ENCODE data around the gene CHI3L2.

The CHI3L2 gene

GRCh38 chr1:111227434-111227833, at the start of gene CHI3L2:
Gene CHI3L2 (plus strand): TSS chr1:111227713. CDS start chr1:111227730, 17 bp downstream.
- DNase-seq (ENCODE audit: extremely low read depth in 1 of 2, low read depth in 1 of 2), result no peak

GRCh38 chr1:111179968-111180533, 47.5 kb upstream of the CHI3L2 start:
- no peak for DNase-seq (ENCODE audit: extremely low read depth in 1 of 2, low read depth in 1 of 2)

DNA sequence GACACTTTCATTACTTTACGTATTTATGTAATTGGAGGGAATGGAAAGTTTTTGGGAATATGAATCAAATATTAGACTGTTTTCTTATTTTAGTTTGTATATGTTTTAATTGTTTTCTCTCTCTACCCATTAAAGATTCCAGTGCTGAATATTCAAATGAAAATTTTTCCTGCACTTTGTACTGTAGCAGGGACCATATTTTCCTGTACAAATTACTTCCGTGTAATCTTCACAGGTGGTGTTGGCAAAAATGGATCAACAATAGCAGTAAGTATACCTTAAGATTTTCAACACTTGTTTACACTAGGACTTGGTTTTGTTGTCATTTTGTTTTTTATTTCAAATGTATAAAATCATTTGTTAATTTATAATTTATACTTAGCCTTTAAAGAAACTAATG, 45.5 kb upstream of the CHI3L2 start:
- no peak for DNase-seq (ENCODE audit: extremely low read depth in 1 of 2, low read depth in 1 of 2)

DNA sequence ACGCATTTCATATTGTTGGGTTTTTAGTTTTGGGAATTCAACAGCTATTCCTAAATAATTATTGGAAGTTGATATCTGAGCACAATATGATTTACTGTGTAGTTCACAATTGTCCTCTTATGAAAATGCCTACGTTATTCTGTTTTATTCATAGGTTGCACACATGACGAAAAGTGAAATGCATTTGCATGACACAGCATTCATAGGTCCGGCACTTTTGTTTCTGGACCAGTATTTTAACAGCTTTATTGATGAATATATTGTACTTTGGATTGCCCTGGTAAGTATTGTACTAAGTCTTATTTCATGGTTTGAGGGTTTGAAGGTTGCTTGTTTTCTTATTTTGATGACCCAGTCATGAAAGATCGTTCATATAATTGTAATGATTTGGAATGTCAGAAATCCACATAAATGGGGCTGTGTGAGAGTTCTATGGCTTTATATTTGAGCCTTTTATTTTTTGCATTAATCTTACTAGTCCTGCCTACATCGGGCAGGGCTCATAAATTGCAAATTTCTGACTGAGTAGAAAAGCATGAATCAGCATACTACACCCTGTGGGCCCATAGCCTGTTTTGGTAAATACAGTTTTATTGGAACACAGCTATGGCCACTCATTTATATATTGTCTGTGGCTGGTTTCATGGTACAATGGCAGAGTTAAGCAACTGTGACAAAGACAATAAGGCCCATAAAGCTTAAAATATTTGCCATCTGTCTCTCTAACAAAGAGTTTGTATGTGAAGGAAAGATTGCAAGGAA, 44.0 kb upstream of the CHI3L2 start:
- DNase-seq (ENCODE audit: extremely low read depth in 1 of 2, low read depth in 1 of 2), result no peak

DNA sequence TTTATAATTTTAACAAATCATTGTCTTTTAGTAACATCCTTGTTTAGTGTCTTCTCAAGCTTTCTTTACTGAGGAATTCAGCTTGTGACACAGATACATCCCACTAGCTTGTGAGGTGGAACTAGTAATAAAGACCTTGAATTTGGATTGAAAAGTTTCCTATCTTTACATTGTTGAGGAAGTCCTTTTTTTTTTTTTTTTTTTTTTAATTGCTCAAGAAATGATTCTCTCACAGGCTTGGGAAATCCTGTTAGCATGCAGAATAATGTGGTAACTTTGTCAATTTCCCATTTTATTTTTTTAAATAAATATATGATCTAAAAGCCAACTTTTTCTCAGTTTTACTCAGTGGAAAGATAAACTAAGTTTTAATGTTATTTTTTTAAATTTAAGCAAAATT, 42.9 kb upstream of the CHI3L2 start:
- DNase-seq (ENCODE audit: extremely low read depth in 1 of 2, low read depth in 1 of 2), result no peak

- no peak for DNase-seq (ENCODE audit: extremely low read depth in 1 of 2, low read depth in 1 of 2)
Observed at GRCh38 chr1:111190931-111191451, 36.5 kb upstream of the CHI3L2 start.

DNA sequence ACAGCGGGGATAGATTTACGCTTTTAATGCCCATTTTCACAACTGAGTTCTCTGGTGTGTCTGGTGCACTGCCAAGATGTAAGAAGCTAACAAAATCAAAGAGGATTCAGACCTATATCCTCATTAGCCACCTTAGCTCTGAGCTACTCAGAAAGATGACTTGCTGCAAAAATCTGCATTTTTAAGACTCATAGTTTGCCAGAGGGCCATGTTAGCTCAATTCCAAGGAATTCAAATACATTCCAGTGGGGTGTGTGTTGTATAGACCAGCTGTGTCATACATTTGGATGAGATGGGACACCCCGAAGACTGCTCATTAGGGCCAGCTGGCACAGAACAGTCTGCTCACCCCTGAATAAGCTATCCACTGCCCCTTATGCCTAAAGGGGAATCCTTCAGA, 36.0 kb upstream of the CHI3L2 start:
- no peak for DNase-seq (ENCODE audit: extremely low read depth in 1 of 2, low read depth in 1 of 2)

- no peak for DNase-seq (ENCODE audit: extremely low read depth in 1 of 2, low read depth in 1 of 2)
Observed at GRCh38 chr1:111192074-111192473, 35.4 kb upstream of the CHI3L2 start.

DNA sequence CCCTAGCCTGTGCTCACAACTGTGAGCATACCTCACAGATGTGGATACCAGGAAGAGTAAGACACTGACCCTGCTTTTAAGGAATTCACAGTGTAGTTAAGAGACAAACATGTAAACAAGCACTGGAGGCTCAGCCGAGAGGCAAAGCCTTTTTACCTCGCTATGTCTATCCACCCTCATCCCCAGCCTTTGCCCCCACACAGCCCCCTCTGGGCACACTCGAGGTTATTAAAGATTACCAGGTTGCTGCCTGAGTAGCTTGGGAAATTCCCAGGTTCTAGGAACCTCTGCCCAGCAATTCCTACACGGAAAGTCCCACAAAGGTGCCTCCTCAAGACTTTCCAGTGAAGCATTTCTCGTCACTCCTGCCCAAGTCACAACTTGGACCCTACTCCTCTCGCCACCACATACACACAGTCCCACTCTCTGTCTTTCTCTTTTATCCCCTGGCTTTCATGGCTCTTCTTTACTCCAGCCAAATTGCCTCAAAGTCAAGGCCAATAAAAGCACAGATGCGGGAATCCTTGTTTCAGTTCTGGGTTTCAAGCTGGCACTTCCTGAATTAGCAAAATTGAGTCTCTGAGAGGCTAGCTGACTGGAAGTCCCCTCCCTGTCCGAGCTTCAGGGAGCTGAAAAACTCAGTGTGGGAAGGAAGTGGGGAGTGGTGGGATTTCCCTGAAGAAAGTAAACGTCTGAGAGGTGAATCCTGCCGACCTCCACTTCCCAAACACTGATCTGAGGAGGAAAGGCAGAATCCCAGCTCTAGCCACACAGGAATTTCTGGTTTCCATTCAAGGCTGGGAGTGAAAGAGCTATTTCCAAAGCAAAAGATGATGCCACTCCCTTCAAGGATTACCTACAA, 34.6 kb upstream of the CHI3L2 start:
- DNase-seq (ENCODE audit: extremely low read depth in 1 of 2, low read depth in 1 of 2), result no peak

DNA sequence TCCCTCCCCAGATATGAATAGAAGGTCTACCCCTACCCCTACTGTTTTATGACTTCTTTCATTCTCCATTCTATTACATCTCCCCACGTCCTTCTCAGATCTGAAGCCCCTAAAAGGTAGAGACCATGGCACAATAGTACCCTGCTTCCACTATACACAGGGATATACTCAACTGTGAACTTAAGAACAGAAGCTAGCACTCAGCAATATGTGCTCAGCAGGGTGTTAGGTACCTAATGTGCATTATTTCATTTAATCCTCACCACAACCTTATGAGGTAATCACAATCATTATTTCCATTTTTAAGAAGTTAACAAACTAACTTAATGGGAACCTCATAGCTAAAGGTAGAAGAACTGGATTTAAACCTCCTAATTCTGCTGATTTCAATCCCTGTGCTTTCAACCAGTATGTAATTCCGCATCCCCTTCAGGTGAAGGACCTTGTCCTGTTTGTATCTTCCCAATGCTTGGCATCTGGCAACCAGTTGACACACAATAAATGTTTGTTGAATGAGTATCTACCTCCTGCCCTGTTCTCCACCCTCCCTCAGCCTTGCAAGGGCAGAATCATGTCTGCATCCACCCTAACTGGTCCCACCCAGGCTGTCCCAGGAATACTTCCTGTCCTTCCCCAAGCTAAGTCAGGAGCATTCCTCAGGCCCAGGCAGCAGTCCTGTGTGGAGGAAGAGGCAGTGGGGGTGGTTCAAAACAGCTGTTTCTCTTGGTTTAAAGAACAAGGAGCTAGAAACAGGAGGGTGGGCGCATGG, 33.6 kb upstream of the CHI3L2 start:
- DNase-seq (ENCODE audit: extremely low read depth in 1 of 2, low read depth in 1 of 2), result no peak

- DNase-seq (ENCODE audit: extremely low read depth in 1 of 2, low read depth in 1 of 2), result no peak
Observed at GRCh38 chr1:111195002-111195684, 32.4 kb upstream of the CHI3L2 start.

DNA sequence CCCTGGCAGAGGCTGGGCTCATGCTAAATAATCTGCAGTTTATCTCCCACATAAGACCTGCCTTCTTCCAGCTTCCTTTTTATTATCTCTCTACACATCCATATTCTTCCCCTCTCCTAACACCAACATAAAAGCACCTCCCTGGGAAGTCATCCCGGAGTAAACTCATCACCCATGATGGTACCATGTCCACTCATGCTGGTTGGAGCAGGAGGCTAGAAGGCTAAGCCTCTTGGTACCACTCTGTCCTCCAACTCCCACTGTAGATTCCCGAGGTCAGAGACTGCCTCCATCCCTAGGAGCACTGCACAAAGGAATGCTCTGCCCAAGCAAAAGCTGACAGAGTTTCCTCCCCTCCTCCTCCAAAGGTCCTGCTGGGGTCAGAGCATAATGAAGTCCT, 31.3 kb upstream of the CHI3L2 start:
- no peak for DNase-seq (ENCODE audit: extremely low read depth in 1 of 2, low read depth in 1 of 2)

GRCh38 chr1:111197598-111198284, 29.8 kb upstream of the CHI3L2 start:
- DNase-seq (ENCODE audit: extremely low read depth in 1 of 2, low read depth in 1 of 2), result no peak

DNA sequence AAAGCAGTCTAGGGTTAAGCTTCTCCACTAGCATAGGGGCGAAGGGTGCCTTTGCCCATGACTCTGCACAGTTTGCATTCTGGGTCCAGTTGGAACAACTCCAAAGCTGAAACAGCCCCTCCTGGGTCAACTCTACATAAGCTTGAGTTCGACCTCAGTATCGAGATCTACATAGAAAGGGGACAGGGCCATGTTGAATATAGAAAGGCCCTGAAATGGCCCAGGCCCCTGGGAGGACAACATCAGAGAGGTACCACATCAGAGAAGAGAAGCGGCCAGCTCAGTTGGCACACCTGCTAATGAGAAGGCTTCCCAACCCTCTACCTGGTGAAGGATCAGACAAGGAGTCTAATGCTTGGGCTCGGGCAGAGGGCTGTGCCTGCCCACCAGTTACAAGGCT, 28.7 kb upstream of the CHI3L2 start:
- no peak for DNase-seq (ENCODE audit: extremely low read depth in 1 of 2, low read depth in 1 of 2)

GRCh38 chr1:111199329-111199728, 28.2 kb upstream of the CHI3L2 start:
- no peak for DNase-seq (ENCODE audit: extremely low read depth in 1 of 2, low read depth in 1 of 2)

DNA sequence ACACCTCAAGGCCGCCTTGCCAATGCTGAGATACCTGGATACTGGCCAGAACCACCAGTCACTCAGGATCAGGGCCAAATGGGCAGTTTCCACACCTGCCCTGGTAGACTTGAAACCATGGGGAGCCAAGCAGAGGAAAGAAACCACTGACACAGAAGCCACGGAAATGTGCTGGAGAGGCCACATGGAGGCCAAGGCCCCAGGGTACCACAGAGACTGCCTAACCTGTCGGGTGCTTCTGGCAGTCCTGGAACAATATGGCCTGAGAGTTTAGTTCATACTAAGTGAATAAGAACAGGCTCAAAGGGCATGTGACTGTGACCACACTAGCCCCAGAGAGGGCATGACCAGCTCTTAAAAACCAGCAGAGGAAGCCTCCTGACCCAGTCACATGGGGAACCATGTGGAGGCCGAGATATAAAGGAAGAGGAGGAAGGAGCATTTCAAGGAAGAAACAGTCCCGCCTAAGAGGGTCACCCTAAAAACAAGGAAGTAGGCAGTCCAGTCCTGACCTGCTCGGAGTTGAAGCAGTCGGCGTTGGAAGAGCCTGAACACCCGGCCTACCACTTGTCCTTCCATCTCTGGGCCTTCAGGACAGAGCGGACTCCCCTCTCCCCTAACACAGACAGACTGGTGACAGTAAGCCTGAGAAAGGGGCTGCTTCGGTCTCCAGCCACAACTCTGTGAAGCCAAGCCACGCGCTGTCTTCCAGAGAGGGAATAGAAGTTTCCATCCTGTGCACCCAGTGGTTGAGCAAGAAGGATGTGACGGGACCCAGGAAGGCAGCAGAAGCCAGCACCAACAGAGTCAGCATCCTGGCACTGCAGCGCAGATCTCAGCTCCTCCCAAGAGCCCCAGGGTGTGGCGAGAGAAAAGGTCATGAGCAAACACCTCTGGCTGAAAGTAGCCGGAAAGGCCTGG, 27.4 kb upstream of the CHI3L2 start, which contains the start of gene DENND2D:
Gene DENND2D, minus strand, starts transcription at position 766 of the 921 bp plus-strand sequence. Its CDS starts 187 bp downstream, at position 579.
- DNase-seq (ENCODE audit: extremely low read depth in 1 of 2, low read depth in 1 of 2), result no peak

GRCh38 chr1:111200802-111201161, 26.7 kb upstream of the CHI3L2 start:
- DNase-seq (ENCODE audit: extremely low read depth in 1 of 2, low read depth in 1 of 2), result no peak

GRCh38 chr1:111201275-111202090, 26.0 kb upstream of the CHI3L2 start:
- no peak for DNase-seq (ENCODE audit: extremely low read depth in 1 of 2, low read depth in 1 of 2)

All from activated CD8-positive, alpha-beta memory T cell treated with anti-CD3 and anti-CD28 coated beads for 1 hour (primary cell).